Head of caudate nucleus (tissue), 42 donors: Measurements from ENCODE around the gene KMT2E.
"Not testable (repeated sequence)": the region's sequence is repeated elsewhere in the genome, so short reads cannot be mapped to it uniquely, and the experiment has no call there.

Source experiments
- DNase-seq, 42 donors: peaks; one replicate each; pipeline versions ENCODE4 v3.0.0 to v3.0.0-alpha.2; 2020 to 2021; ENCODE audit warnings: mixed read lengths in 7 of 42
- intact Hi-C: fragments of 100-400 bp; cut with DNase I; formaldehyde crosslinking; loops from one replicate; pipeline ENCODE4 v1.15.0; 2022

Gene KMT2E

GRCh38 chr7:104980841-104981671 lies 32.9 kb upstream of the KMT2E start:
- no peak for DNase-seq
- intact Hi-C loops, result no loop called here

DNA sequence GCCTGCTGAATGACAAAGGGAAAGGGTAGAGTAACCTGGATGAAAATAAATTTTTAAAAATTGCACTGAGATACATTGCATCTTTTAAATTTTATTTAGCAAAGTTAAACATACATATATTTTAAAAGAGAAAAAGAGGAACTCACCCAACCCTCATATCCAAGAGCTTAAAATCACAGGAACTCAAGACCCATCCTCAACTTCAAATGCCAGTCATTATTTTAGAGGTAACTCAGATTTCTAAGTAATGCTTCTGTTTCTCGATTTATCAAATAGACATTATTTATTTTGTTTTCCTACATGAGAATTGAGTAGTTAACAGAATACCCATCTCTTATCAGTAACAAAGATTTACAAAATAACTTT lies 32.4 kb upstream of the KMT2E start:
- no peak for DNase-seq
- intact Hi-C loops, result no loop called here

- no peak for DNase-seq
- intact Hi-C loops, result loop anchor here (1.0 kb wide), 1 partner anchor 31 kb away; no protein-coding TSS in a partner anchor
Observed at GRCh38 chr7:104982308-104983075, 31.5 kb upstream of the KMT2E start.

GRCh38 chr7:104983076-104983577 lies 30.9 kb upstream of the KMT2E start:
- DNase-seq, result peak in 4 of 42 donors; percentile 19 to 32 (median 28)

GRCh38 chr7:104983578-104984539 lies 30.1 kb upstream of the KMT2E start:
- DNase-seq, result peak; percentile 69 to 95 (median 89)
- intact Hi-C loops, result loop anchor here (1.0 kb wide), 1 partner anchor 29 kb away; no protein-coding TSS in a partner anchor

More at GRCh38 chr7:104983076-104983577, 30.9 kb upstream of the KMT2E start:
- intact Hi-C loops, result loop anchor here (1.0 kb wide), 1 partner anchor 30 kb away; no protein-coding TSS in a partner anchor

- intact Hi-C loops, result no loop called here
- no peak for DNase-seq
Observed at GRCh38 chr7:104984585-104985258, 29.3 kb upstream of the KMT2E start.

- DNase-seq, result no peak
- intact Hi-C loops, result no loop called here
Observed at GRCh38 chr7:104985259-104985617, 28.8 kb upstream of the KMT2E start.

- intact Hi-C loops, result no loop called here
- no peak for DNase-seq
Observed at GRCh38 chr7:104986628-104987259, 27.3 kb upstream of the KMT2E start.

GRCh38 chr7:104987403-104987802 lies 26.6 kb upstream of the KMT2E start:
- DNase-seq, intact Hi-C loops: not testable (repeated sequence)

GRCh38 chr7:104990983-104991382 lies 23.0 kb upstream of the KMT2E start:
- no peak for DNase-seq
- intact Hi-C loops, result no loop called here

DNA sequence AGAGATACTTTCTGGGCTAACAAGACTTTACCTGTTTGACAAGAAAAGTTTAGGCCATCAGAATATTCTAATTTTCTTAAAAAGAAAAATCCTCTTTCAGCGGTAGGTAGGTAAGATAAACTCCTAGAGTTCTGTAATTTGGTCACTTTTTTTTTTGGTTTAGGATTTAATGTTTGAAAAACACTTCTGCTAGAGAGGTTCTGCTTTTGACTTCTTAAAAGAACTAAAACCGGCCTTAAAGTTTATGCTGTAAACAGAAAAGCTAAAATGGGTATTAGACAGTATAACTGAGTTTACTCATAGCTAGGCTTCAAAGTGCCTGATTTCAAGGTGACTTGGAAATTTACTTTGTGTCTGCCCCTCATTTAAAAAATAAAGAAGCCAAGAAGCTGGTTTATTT lies 21.7 kb upstream of the KMT2E start:
- intact Hi-C loops, result no loop called here
- no peak for DNase-seq

- intact Hi-C loops, result no loop called here
- DNase-seq, result no peak
Observed at GRCh38 chr7:104993217-104993862, 20.7 kb upstream of the KMT2E start.

DNA sequence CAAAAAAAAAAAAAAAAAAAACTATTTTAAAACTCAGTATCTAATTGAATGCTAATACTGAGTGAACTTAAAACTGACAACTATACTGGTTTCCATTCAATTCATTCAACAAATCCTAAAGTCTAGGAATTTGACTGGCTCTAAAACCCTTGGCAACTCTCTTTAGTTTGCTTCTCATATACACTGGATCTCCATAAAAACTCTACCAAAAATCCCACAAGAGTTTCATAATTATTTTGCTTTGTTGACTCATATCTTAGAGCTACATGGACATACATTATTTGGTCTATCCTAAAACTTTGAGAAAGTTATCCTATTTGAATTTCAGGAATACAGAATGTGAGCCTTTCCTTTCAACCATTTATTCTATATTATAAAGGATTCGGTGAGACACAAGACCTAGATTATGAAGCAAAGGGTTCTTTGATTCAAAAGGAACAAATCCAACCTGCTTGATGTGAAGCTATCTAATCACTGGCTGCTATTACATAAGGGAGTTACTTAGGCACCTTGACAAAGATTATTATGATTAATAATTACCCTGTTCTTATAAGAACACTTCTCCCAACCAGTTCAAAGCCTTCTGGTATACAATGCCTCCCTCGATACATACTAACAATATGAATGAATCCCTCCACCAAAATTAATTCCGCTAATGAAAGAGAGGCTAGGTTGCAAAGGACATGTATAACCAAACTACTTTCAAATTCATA lies 15.8 kb upstream of the KMT2E start:
- intact Hi-C loops, result no loop called here
- DNase-seq, result no peak

DNA sequence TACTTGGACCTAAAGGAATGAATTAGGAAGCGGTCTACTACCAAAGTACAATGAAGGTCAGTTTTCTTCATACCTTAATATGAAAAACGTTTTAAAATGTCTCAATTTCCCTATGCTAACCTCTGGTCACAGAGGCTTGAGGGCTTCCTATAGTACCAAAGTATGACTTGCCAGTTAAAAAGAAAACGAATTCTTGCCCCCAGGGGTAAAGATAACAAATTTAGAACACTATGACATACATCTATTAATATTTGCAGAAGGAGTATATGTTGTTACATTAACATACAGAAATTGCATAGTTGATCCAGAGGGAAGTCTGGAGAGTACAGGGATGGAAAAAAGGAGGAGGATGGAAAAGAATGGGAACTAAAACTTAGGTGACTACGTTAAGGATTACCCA lies 13.8 kb upstream of the KMT2E start:
- intact Hi-C loops, result no loop called here
- DNase-seq, result no peak

GRCh38 chr7:105000927-105001336 lies 13.1 kb upstream of the KMT2E start:
- DNase-seq, result no peak
- intact Hi-C loops, result no loop called here

GRCh38 chr7:105001652-105002184 lies 12.3 kb upstream of the KMT2E start:
- intact Hi-C loops, result no loop called here
- no peak for DNase-seq

DNA sequence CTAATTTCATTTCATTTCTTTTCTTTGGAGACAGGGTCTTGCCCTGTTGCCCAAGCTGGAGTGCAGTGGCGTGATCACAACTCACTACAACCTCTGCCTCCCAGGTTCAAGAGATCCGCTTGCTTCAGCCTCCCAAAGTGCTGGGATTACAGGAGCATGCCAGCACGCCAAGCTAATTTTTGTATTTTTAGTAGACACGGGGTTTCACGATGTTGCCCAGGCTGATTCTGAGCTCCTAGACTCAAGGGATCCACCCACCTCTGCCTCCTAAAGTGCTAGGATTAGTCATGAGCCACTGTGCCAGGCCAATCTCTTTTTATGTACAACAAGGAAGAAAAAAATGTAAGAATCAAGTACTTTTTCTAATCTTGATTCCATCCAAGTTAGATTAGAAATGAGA lies 10.7 kb upstream of the KMT2E start:
- intact Hi-C loops, result no loop called here
- DNase-seq, result peak in 32 of 42 donors; percentile 15 to 89 (median 65)
